ENCODE results near the gene LTB4R.
"Not testable (repeated sequence)": the region's sequence is repeated elsewhere in the genome, so short reads cannot be mapped to it uniquely, and the experiment has no call there.

Gene LTB4R

GRCh38 chr14:24348186-24348585, 36.9 kb downstream of the LTB4R start:
- no peak for DNase-seq

- no peak for DNase-seq
Measured at GRCh38 chr14:24349742-24350141, 38.4 kb downstream of the LTB4R start.

- no peak for DNase-seq
Measured at GRCh38 chr14:24351517-24351916, 40.2 kb downstream of the LTB4R start.

GRCh38 chr14:24353559-24354481, 42.5 kb downstream of the LTB4R start:
- no peak for DNase-seq

- not testable (repeated sequence) for DNase-seq
Measured at GRCh38 chr14:24354482-24354825, 43.2 kb downstream of the LTB4R start.

GRCh38 chr14:24355009-24355408, 43.7 kb downstream of the LTB4R start:
- DNase-seq: no peak

GRCh38 chr14:24356208-24356607, 44.9 kb downstream of the LTB4R start:
- DNase-seq: no peak

- no peak for DNase-seq
Measured at GRCh38 chr14:24360281-24360680, 49.0 kb downstream of the LTB4R start.

- DNase-seq: no peak
Measured at GRCh38 chr14:24361326-24361725, 50.0 kb downstream of the LTB4R start.

- no peak for DNase-seq
Measured at GRCh38 chr14:24362241-24362960, 51.1 kb downstream of the LTB4R start.

GRCh38 chr14:24363401-24363800, 52.1 kb downstream of the LTB4R start:
- DNase-seq: no peak

- no peak for DNase-seq
Measured at GRCh38 chr14:24364841-24365240, 53.5 kb downstream of the LTB4R start.

GRCh38 chr14:24365600-24366412, 54.5 kb downstream of the LTB4R start:
- DNase-seq: peak; percentile 60

- no peak for DNase-seq
Measured at GRCh38 chr14:24366413-24366720, 55.1 kb downstream of the LTB4R start.

GRCh38 chr14:24366721-24367513, 55.6 kb downstream of the LTB4R start:
- peak; percentile 8 for DNase-seq
